GM23338 (cell line): ENCODE results near the gene KCNAB3. TPM values are rescaled to one million over a fixed set of nuclear protein-coding genes. Genes with fewer than 3 reads are reported as not detected.

Source experiments
- ATAC-seq: fragments of 200-7000 bp; cut with Tn5 transposase; 3 replicates; pipeline ENCODE4 v1.9.1; 2020
- DNase-seq: peaks from one replicate; pipeline ENCODE4 v3.0.0-alpha.2; 2015; ENCODE audit warnings: low spot score
- H2AFZ ChIP-seq: fragments of 200-600 bp; sonication (generic); 2 replicates; pipeline ENCODE4 v1.8.0; 2016; ENCODE audit warnings: antibody characterized with exemption, mild to moderate bottlenecking, moderate library complexity
- H3F3A ChIP-seq: fragments of 200-600 bp; sonication (generic); replicated peaks from 2 replicates; pipeline ENCODE4 v1.8.0; 2017; ENCODE audit warnings: antibody characterized with exemption, mixed run types, low read depth
- H3K27ac ChIP-seq: fragments of 200-600 bp; sonication (generic); 2 replicates; pipeline ENCODE4 v1.6.1; 2016; ENCODE audit warnings: low read depth
- H3K27me3 ChIP-seq: fragments of 200-600 bp; sonication (generic); 2 replicates; pipeline ENCODE4 v1.8.0; 2016; ENCODE audit warnings: mild to moderate bottlenecking, mixed run types, moderate library complexity; ENCODE audit not compliant: insufficient read depth
- H3K36me3 ChIP-seq: fragments of 200-600 bp; sonication (generic); 2 replicates; pipeline ENCODE4 v1.8.0; 2016; ENCODE audit warnings: mild to moderate bottlenecking; ENCODE audit not compliant: insufficient read depth
- H3K4me1 ChIP-seq: fragments of 200-600 bp; sonication (generic); 2 replicates; pipeline ENCODE4 v1.8.0; 2016; ENCODE audit warnings: mild to moderate bottlenecking, moderate library complexity; ENCODE audit not compliant: insufficient read depth
- H3K4me2 ChIP-seq: fragments of 200-600 bp; sonication (generic); 2 replicates; pipeline ENCODE4 v1.7.1; 2017; ENCODE audit warnings: mixed run types
- H3K4me3 ChIP-seq: fragments of 200-600 bp; sonication (generic); 2 replicates; pipeline ENCODE4 v1.6.1; 2016; ENCODE audit warnings: mixed run types
- H3K79me2 ChIP-seq: fragments of 200-600 bp; sonication (generic); replicated peaks from 2 replicates; pipeline ENCODE4 v1.8.0; 2017; ENCODE audit warnings: mild to moderate bottlenecking; ENCODE audit not compliant: insufficient read depth
- H3K9me2 ChIP-seq: fragments of 200-600 bp; sonication (generic); 2 replicates; pipeline ENCODE4 v1.8.0; 2017; ENCODE audit not compliant: insufficient read depth
- H4K20me1 ChIP-seq: fragments of 200-600 bp; sonication (generic); replicated peaks from 2 replicates; pipeline ENCODE4 v1.8.0; 2017; ENCODE audit warnings: mild to moderate bottlenecking; ENCODE audit not compliant: insufficient read depth
- H3K27ac Mint-ChIP-seq: 2 replicates; pipeline ENCODE4 v1.8.0; 2020; ENCODE audit warnings: inconsistent platforms, mild to moderate bottlenecking, moderate library complexity, mixed read lengths
- H3K27me3 Mint-ChIP-seq: 3 replicates; pipeline ENCODE4 v1.8.0; 2022; ENCODE audit warnings: low read depth, mild to moderate bottlenecking, moderate library complexity, mixed read lengths, inconsistent platforms; ENCODE audit not compliant: insufficient read depth, poor library complexity
- H3K36me3 Mint-ChIP-seq: 3 replicates; pipeline ENCODE4 v1.8.0; 2021; ENCODE audit warnings: low read depth, mild to moderate bottlenecking, inconsistent platforms, moderate library complexity, mixed read lengths
- H3K4me1 Mint-ChIP-seq: 3 replicates; pipeline ENCODE4 v1.8.0; 2020; ENCODE audit warnings: mild to moderate bottlenecking, inconsistent platforms, mixed read lengths
- H3K4me3 Mint-ChIP-seq: 3 replicates; pipeline ENCODE4 v1.8.0; 2021; ENCODE audit warnings: moderate library complexity, mild to moderate bottlenecking, inconsistent platforms, mixed read lengths
- H3K9me3 Mint-ChIP-seq: 3 replicates; pipeline ENCODE4 v1.8.0; 2020; ENCODE audit warnings: moderate library complexity, mild to moderate bottlenecking, inconsistent platforms, mixed read lengths
- CTCF ChIP-seq, 2 experiments: fragments of 200-600 bp in 1 of 2; sonication (generic) in 1 of 2; conservative IDR thresholded peaks; 2 replicates each; pipeline versions ENCODE4 v1.5.1 to v1.6.1; 2016 to 2017; ENCODE audit warnings: antibody characterized with exemption in 2 of 2, low read depth in 2 of 2, mild to moderate bottlenecking in 2 of 2, moderate library complexity in 1 of 2
- EZH2 ChIP-seq: fragments of 200-600 bp; sonication (generic); IDR thresholded peaks from one replicate; pipeline ENCODE4 v1.8.0; 2017; ENCODE audit warnings: antibody characterized with exemption, mild to moderate bottlenecking, low read depth; ENCODE audit not compliant: unreplicated experiment
- EZH2phosphoT487 ChIP-seq: fragments of 200-600 bp; sonication (generic); IDR thresholded peaks from one replicate; pipeline ENCODE4 v1.8.1; 2018; ENCODE audit warnings: antibody characterized with exemption; ENCODE audit not compliant: unreplicated experiment
- NANOG ChIP-seq: IDR thresholded peaks from 2 replicates; pipeline ENCODE4 v1.6.1; 2016; ENCODE audit warnings: antibody characterized with exemption, borderline replicate concordance
- POLR2AphosphoS5 ChIP-seq: IDR thresholded peaks from 2 replicates; pipeline ENCODE4 v1.6.1; 2016; ENCODE audit warnings: antibody characterized with exemption, low read depth
- REST ChIP-seq: IDR thresholded peaks from one replicate; pipeline ENCODE4 v1.6.1; 2018; ENCODE audit warnings: antibody characterized with exemption; ENCODE audit not compliant: unreplicated experiment
- STAT1 ChIP-seq: IDR thresholded peaks from one replicate; pipeline ENCODE4 v1.6.1; 2016; ENCODE audit warnings: antibody characterized with exemption; ENCODE audit not compliant: unreplicated experiment
- polyA plus RNA-seq: library from polyadenylated mRNA; unstranded; fragments of >200 nt; fragmentation: Nextera tagmentation; extraction: Ambion mirVana; gene quantifications from 2 replicates; pipeline ENCODE4 v1.2.1, GENCODE V29; 2016
- total RNA-seq: library from RNA; depleted of rRNA; stranded (reverse); fragments of >200 nt; shearing (Covaris generic); gene quantifications from 2 replicates; pipeline ENCODE4 v1.2.3, GENCODE V29; 2014

The KCNAB3 gene
- total and polyA plus RNA-seq, 2 experiments from 2014 or later: 0.45 to 1.0 TPM

- TF ChIP-seq EZH2: no peak
- TF ChIP-seq STAT1: no peak
- TF ChIP-seq NANOG: no peak
- TF ChIP-seq REST: no peak
- TF ChIP-seq EZH2phosphoT487: no peak
- no peak for TF ChIP-seq POLR2AphosphoS5
- no peak for TF ChIP-seq CTCF (conservative IDR thresholded peaks at IDR 0.05; ENCODE audit: low read depth in 2 of 2)
These were observed 26.2 kb downstream of the KCNAB3 start (continued) for GRCh38 chr17:7903154-7904103.

- Histone ChIP-seq H3K79me2 (no peaks in the 10 kb centered on the region), H3F3A (no peaks in the 10 kb centered on the region), H3K27ac (no peak overlapping the region), H2AFZ (no peak overlapping the region), H4K20me1 (no peaks in the 10 kb centered on the region), H3K4me2 (no peak overlapping the region), H3K9me2 (no peaks in the 10 kb centered on the region), H3K4me3 (no peak overlapping the region), H3K36me3 (no peaks in the 10 kb centered on the region), H3K27me3 (no peaks in the 10 kb centered on the region), H3K4me1 (no peaks in the 10 kb centered on the region)
- Mint-ChIP-seq H3K36me3 (peaks cover 26% of the 10 kb centered on the region), H3K4me1 (no peaks in the 10 kb centered on the region), H3K27me3 (peaks cover 10% of the 10 kb centered on the region), H3K4me3 (no peak overlapping the region), H3K27ac (no peak overlapping the region), H3K9me3 (no peaks in the 10 kb centered on the region)
- TF ChIP-seq NANOG (no peak), CTCF (conservative IDR thresholded peaks at IDR 0.05; ENCODE audit: low read depth in 2 of 2) (peak in 1 of 2 experiments; percentile 45; a peak in 2 of 4 replicates)
- no peak for ATAC-seq
- no peak for DNase-seq
These were observed 31.9 kb downstream of the KCNAB3 start for GRCh38 chr17:7897773-7898172.
